Muscle layer of colon (tissue), 2 donors: ENCODE results near the gene MTRR.

ENCODE experiments used
- H3K27ac ChIP-seq: one replicate; pipeline ENCODE4 v1.7.0; 2013; ENCODE audit warnings: low read depth, mild to moderate bottlenecking, low read length, moderate library complexity
- H3K27me3 ChIP-seq, 2 donors: one replicate each; pipeline ENCODE4 v1.7.0; 2013; ENCODE audit warnings: low read length in 2 of 2, mild to moderate bottlenecking in 2 of 2; ENCODE audit not compliant: insufficient read depth in 2 of 2, control insufficient read depth in 1 of 2
- H3K36me3 ChIP-seq: one replicate; pipeline ENCODE4 v1.7.0; 2013; ENCODE audit warnings: mild to moderate bottlenecking, low read length; ENCODE audit not compliant: insufficient read depth
- H3K4me1 ChIP-seq: one replicate; pipeline ENCODE4 v1.7.0; 2013; ENCODE audit warnings: mild to moderate bottlenecking, low read length; ENCODE audit not compliant: insufficient read depth
- H3K4me3 ChIP-seq, 2 donors: one replicate each; pipeline ENCODE4 v1.7.0; 2013; ENCODE audit warnings: low read length in 2 of 2, low read depth in 1 of 2, mild to moderate bottlenecking in 1 of 2, moderate library complexity in 1 of 2
- H3K9ac ChIP-seq: one replicate; pipeline ENCODE4 v1.7.0; 2013; ENCODE audit warnings: low read length
- H3K9me3 ChIP-seq: one replicate; pipeline ENCODE4 v1.7.0; 2013; ENCODE audit warnings: mild to moderate bottlenecking, low read length
- donor health status: abdominal sarcoma.
- donor health status: Adenocarcinoma of cecum.

Gene MTRR

GRCh38 chr5:7846327-7846726, 22.6 kb upstream of the MTRR start:
- no peaks in the 10 kb centered on the region for H3K9me3 ChIP-seq
- H3K4me1 ChIP-seq: peaks cover 5% of the 10 kb centered on the region
- H3K36me3 ChIP-seq: no peaks in the 10 kb centered on the region
- H3K27me3 ChIP-seq: peaks cover 16 to 20% of the 10 kb centered on the region in 2 donors
- no peak overlapping the region for H3K9ac ChIP-seq
- no peak overlapping the region for H3K27ac ChIP-seq
- no peak overlapping the region for H3K4me3 ChIP-seq

- Histone ChIP-seq H3K27me3 (peaks cover 16 to 20% of the 10 kb centered on the region in 2 donors), H3K9ac (no peak overlapping the region)
Measured at GRCh38 chr5:7848296-7848695, 20.7 kb upstream of the MTRR start.

GRCh38 chr5:7849681-7850394, 19.1 kb upstream of the MTRR start:
- no peak overlapping the region for H3K27ac ChIP-seq
- no peak overlapping the region for H3K9ac ChIP-seq

More at GRCh38 chr5:7848296-7848695, 20.7 kb upstream of the MTRR start:
- Histone ChIP-seq H3K9me3 (no peaks in the 10 kb centered on the region), H3K4me1 (peaks cover 5% of the 10 kb centered on the region), H3K27ac (no peak overlapping the region), H3K36me3 (no peaks in the 10 kb centered on the region), H3K4me3 (no peak overlapping the region)

GRCh38 chr5:7850395-7851239, 18.3 kb upstream of the MTRR start, which contains the start of gene CFAP90:
CFAP90 (minus strand) TSS chr5:7851133; CDS start chr5:7851021, 112 bp downstream.
- Histone ChIP-seq H3K4me1 (peaks cover 5% of the 10 kb centered on the region), H3K36me3 (no peaks in the 10 kb centered on the region), H3K27ac (no peak within 1 kb of the TSS), H3K4me3 (peak within 1 kb of the TSS; percentile 43 to 48), H3K9ac (no peak within 1 kb of the TSS), H3K9me3 (no peaks in the 10 kb centered on the region), H3K27me3 (peaks cover 16 to 20% of the 10 kb centered on the region in 2 donors)

More at GRCh38 chr5:7849681-7850394, 19.1 kb upstream of the MTRR start:
- peaks cover 16 to 20% of the 10 kb centered on the region in 2 donors for H3K27me3 ChIP-seq
- H3K9me3 ChIP-seq: no peaks in the 10 kb centered on the region
- no peaks in the 10 kb centered on the region for H3K36me3 ChIP-seq
- H3K4me3 ChIP-seq: peak overlapping the region; percentile 43 to 44
- peaks cover 5% of the 10 kb centered on the region for H3K4me1 ChIP-seq

GRCh38 chr5:7851240-7851592, 17.7 kb upstream of the MTRR start:
- Histone ChIP-seq H3K36me3 (no peaks in the 10 kb centered on the region), H3K4me3 (peak overlapping the region in 1 of 2 donors; percentile 35), H3K27ac (no peak overlapping the region), H3K9ac (no peak overlapping the region), H3K4me1 (peaks cover 5% of the 10 kb centered on the region), H3K9me3 (no peaks in the 10 kb centered on the region), H3K27me3 (peaks cover 16 to 20% of the 10 kb centered on the region in 2 donors)

GRCh38 chr5:7851617-7852289, 17.2 kb upstream of the MTRR start:
- H3K36me3 ChIP-seq: no peaks in the 10 kb centered on the region
- H3K4me1 ChIP-seq: peaks cover 5% of the 10 kb centered on the region
- H3K4me3 ChIP-seq: no peak overlapping the region
- H3K9ac ChIP-seq: no peak overlapping the region
- peaks cover 16 to 20% of the 10 kb centered on the region in 2 donors for H3K27me3 ChIP-seq
- no peaks in the 10 kb centered on the region for H3K9me3 ChIP-seq
- no peak overlapping the region for H3K27ac ChIP-seq

GRCh38 chr5:7852542-7852941, 16.4 kb upstream of the MTRR start:
- H3K9ac ChIP-seq: no peak overlapping the region
- no peak overlapping the region for H3K4me3 ChIP-seq
- H3K9me3 ChIP-seq: no peaks in the 10 kb centered on the region
- no peak overlapping the region for H3K27ac ChIP-seq
- peaks cover 10 to 20% of the 10 kb centered on the region in 2 donors for H3K27me3 ChIP-seq
- peaks cover 5% of the 10 kb centered on the region for H3K4me1 ChIP-seq
- H3K36me3 ChIP-seq: no peaks in the 10 kb centered on the region

GRCh38 chr5:7852988-7853387, 16.0 kb upstream of the MTRR start:
- Histone ChIP-seq H3K9me3 (no peaks in the 10 kb centered on the region), H3K27me3 (peaks cover 8 to 19% of the 10 kb centered on the region in 2 donors), H3K36me3 (peaks cover 3% of the 10 kb centered on the region), H3K9ac (no peak overlapping the region), H3K4me1 (peaks cover 5% of the 10 kb centered on the region), H3K27ac (no peak overlapping the region), H3K4me3 (no peak overlapping the region)

GRCh38 chr5:7855611-7856010, 13.3 kb upstream of the MTRR start:
- Histone ChIP-seq H3K27ac (no peak overlapping the region), H3K9me3 (no peaks in the 10 kb centered on the region), H3K27me3 (no peaks in the 10 kb centered on the region), H3K36me3 (peaks cover 20% of the 10 kb centered on the region), H3K9ac (no peak overlapping the region), H3K4me3 (no peak overlapping the region), H3K4me1 (no peaks in the 10 kb centered on the region)

- H3K9ac ChIP-seq: no peak overlapping the region
Measured at GRCh38 chr5:7856855-7857254, 12.1 kb upstream of the MTRR start.

GRCh38 chr5:7857361-7857760, 11.6 kb upstream of the MTRR start:
- Histone ChIP-seq H3K4me1 (no peaks in the 10 kb centered on the region), H3K36me3 (peaks cover 33% of the 10 kb centered on the region), H3K27ac (no peak overlapping the region), H3K9me3 (no peaks in the 10 kb centered on the region), H3K4me3 (no peak overlapping the region), H3K9ac (no peak overlapping the region), H3K27me3 (no peaks in the 10 kb centered on the region)

More at GRCh38 chr5:7856855-7857254, 12.1 kb upstream of the MTRR start:
- H3K27me3 ChIP-seq: no peaks in the 10 kb centered on the region
- no peaks in the 10 kb centered on the region for H3K9me3 ChIP-seq
- no peaks in the 10 kb centered on the region for H3K4me1 ChIP-seq
- no peak overlapping the region for H3K4me3 ChIP-seq
- H3K36me3 ChIP-seq: peaks cover 29% of the 10 kb centered on the region
- H3K27ac ChIP-seq: no peak overlapping the region
